ENCODE data around the gene CREB3L4.

CREB3L4 gene

GRCh38 chr1:153961421-153961820 lies 6.3 kb upstream of the CREB3L4 start:
- Mint-ChIP-seq H3K4me3 (peak overlapping the region; percentile 89), H3K9me3 (no peaks in the 10 kb centered on the region), H3K4me1 (ENCODE audit: low read depth) (peaks cover 62% of the 10 kb centered on the region), H3K27me3 (no peaks in the 10 kb centered on the region), H3K27ac (peak overlapping the region; percentile 93), H3K36me3 (ENCODE audit: low read depth) (peaks cover 72% of the 10 kb centered on the region)
- DNase-seq: no peak

- H3K27ac Mint-ChIP-seq: peak overlapping the region; percentile 93
- H3K4me1 Mint-ChIP-seq (ENCODE audit: low read depth): peaks cover 59% of the 10 kb centered on the region
- no peaks in the 10 kb centered on the region for H3K9me3 Mint-ChIP-seq
- DNase-seq: no peak
- peak overlapping the region; percentile 89 for H3K4me3 Mint-ChIP-seq
- peaks cover 74% of the 10 kb centered on the region for H3K36me3 Mint-ChIP-seq (ENCODE audit: low read depth)
- H3K27me3 Mint-ChIP-seq: no peaks in the 10 kb centered on the region
These were observed 5.3 kb upstream of the CREB3L4 start for GRCh38 chr1:153962088-153963029.

DNA sequence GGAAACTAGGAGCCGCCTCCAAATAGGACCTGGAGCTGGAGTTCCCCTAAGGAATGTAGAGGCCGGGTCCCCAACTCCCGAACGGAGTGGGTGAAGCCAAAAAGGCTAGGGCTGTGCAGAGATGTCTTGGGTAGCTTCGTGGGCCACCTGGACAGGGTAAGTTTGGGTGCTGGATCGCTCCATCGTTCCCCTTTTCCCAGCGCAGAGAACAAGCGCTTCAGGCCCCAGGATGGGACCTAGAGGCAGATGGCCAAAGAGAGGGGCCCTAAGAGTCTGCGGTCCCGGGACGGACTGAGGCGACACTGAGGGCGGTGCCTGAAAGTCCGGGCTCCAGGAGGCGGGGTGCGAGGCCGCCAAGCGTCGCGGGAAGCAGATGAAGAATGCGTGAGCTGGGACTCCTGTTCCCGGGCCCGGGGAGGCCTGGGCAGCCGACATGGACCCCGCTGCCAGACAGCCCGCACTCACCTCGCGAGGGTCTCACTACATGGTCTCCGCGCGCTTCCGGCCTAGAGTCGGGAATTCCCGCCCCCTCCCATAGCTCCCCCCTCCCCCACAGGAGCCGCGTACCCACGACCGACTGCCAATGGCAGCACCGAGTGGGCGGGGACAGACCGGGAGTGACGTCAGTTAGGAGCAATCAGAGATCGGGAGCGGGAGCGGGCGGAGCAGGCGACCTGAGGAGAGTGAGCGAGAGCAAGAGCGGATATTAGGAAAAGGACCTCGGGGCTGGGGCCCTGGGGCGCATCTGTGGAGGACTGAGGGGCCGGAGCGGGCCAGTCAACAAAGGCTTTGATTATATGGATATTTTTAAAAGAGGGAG lies 4.5 kb upstream of the CREB3L4 start, which contains the start of gene SLC39A1:
TSS of gene SLC39A1 (minus strand) at position 508 of the 820 bp plus-strand sequence. CDS start 822 bp downstream, outside the sequence.
- Mint-ChIP-seq H3K36me3 (ENCODE audit: low read depth) (peaks cover 67% of the 10 kb centered on the region), H3K27ac (peak within 1 kb of the TSS; percentile 93), H3K9me3 (no peaks in the 10 kb centered on the region), H3K27me3 (no peaks in the 10 kb centered on the region), H3K4me3 (peak within 1 kb of the TSS; percentile 89), H3K4me1 (ENCODE audit: low read depth) (peaks cover 66% of the 10 kb centered on the region)
- peak; percentile 96 for DNase-seq

DNA sequence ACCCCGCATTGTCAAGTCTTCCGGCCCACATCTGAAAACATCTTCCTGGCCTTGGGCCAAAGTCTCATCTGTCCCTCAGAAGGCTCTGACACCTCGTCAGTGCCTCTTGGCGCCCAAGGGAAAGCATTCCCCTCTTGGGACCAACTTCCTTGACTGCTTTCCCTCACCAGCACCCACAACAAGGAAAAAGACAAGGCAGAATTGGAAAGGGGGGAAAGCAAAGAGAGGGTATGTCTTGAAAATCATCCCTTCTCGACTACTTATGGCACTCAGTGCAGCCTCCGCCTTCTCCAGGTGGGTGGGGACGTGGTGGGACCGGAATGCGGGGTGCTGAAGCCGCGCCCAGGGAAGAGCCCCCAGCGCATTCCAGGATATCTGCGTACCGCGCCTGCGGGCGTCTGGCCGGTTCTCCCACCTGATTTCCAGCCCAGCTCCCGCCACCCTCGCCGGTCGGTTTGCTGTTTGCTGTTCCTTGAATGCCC lies 3.8 kb upstream of the CREB3L4 start:
- Mint-ChIP-seq H3K27me3 (no peaks in the 10 kb centered on the region), H3K9me3 (no peaks in the 10 kb centered on the region), H3K27ac (peak overlapping the region; percentile 93), H3K36me3 (ENCODE audit: low read depth) (peaks cover 65% of the 10 kb centered on the region), H3K4me3 (peak overlapping the region; percentile 89), H3K4me1 (ENCODE audit: low read depth) (peaks cover 68% of the 10 kb centered on the region)
- no peak for DNase-seq

- peaks cover 53% of the 10 kb centered on the region for H3K4me1 Mint-ChIP-seq (ENCODE audit: low read depth)
- H3K27me3 Mint-ChIP-seq: no peaks in the 10 kb centered on the region
- DNase-seq: no peak
- peak overlapping the region; percentile 90 for H3K4me3 Mint-ChIP-seq
- H3K27ac Mint-ChIP-seq: peak overlapping the region; percentile 95
- peaks cover 36% of the 10 kb centered on the region for H3K36me3 Mint-ChIP-seq (ENCODE audit: low read depth)
- H3K9me3 Mint-ChIP-seq: no peaks in the 10 kb centered on the region
These were observed 280 bp downstream of the CREB3L4 start for GRCh38 chr1:153968000-153968363.

DNA sequence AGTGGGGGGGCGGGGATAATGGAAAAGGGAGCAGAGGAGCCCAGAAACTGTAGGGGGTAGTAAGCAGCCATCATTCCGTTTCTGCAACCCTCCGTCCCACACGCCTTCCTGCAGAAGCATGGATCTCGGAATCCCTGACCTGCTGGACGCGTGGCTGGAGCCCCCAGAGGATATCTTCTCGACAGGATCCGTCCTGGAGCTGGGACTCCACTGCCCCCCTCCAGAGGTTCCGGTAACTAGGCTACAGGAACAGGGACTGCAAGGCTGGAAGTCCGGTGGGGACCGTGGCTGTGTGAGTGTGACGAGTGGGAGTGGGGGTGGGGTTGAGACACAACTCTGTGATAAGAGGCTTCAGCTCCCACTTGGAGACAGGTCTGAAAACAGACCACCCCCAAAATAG lies 706 bp downstream of the CREB3L4 start:
- Mint-ChIP-seq H3K4me1 (ENCODE audit: low read depth) (peaks cover 52% of the 10 kb centered on the region), H3K27me3 (no peaks in the 10 kb centered on the region), H3K36me3 (ENCODE audit: low read depth) (peaks cover 37% of the 10 kb centered on the region), H3K4me3 (peak overlapping the region; percentile 90), H3K27ac (peak overlapping the region; percentile 27), H3K9me3 (no peaks in the 10 kb centered on the region)
- no peak for DNase-seq

GRCh38 chr1:153968972-153969371 lies 1.3 kb downstream of the CREB3L4 start:
- Mint-ChIP-seq H3K9me3 (no peaks in the 10 kb centered on the region), H3K4me3 (no peak overlapping the region), H3K36me3 (ENCODE audit: low read depth) (peaks cover 41% of the 10 kb centered on the region), H3K4me1 (ENCODE audit: low read depth) (peaks cover 49% of the 10 kb centered on the region), H3K27ac (peak overlapping the region; percentile 27), H3K27me3 (no peaks in the 10 kb centered on the region)
- DNase-seq: no peak

DNA sequence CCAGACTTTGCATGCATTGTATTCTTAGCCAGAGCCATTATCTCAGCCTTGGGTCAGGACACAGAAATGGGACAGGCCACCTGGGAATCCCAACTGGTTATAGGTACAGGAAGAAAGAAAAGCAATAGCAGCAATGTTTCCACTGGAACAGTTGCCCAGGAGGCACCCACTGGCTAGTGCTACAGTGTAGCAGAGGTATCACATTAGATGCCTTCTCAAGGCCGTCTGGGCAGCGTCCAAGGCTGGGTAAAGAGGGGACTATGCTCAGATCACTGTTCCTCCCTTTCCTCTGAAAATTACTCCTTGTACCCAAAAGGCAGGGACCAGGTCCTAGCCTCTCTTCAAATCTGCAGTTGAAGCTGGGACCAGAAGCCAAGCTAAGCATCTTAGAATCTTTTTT lies 2.6 kb downstream of the CREB3L4 start:
- Mint-ChIP-seq H3K4me1 (ENCODE audit: low read depth) (peaks cover 51% of the 10 kb centered on the region), H3K27me3 (no peaks in the 10 kb centered on the region), H3K9me3 (no peaks in the 10 kb centered on the region), H3K36me3 (ENCODE audit: low read depth) (peaks cover 52% of the 10 kb centered on the region), H3K27ac (no peak overlapping the region), H3K4me3 (no peak overlapping the region)
- no peak for DNase-seq

DNA sequence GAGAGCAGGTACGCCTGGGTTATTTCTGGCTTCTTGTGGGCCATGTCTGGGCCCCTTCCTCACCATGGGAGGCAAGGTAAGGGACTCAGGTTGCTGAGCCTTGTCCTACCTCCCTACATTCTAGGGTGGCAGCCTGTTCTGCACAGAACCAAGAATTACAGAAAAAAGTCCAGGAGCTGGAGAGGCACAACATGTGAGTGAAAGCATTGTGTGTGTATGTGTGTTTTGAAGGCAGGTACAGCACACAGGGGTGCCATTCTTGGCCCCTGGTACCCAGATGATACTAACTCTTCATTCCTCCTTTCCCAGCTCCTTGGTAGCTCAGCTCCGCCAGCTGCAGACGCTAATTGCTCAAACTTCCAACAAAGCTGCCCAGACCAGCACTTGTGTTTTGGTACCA lies 5.4 kb downstream of the CREB3L4 start:
- no peak overlapping the region for H3K4me3 Mint-ChIP-seq
- peaks cover 57% of the 10 kb centered on the region for H3K36me3 Mint-ChIP-seq (ENCODE audit: low read depth)

GRCh38 chr1:153973525-153973924 lies 5.8 kb downstream of the CREB3L4 start:
- no peaks in the 10 kb centered on the region for H3K9me3 Mint-ChIP-seq
- DNase-seq: no peak
- H3K36me3 Mint-ChIP-seq (ENCODE audit: low read depth): peaks cover 60% of the 10 kb centered on the region
- H3K4me3 Mint-ChIP-seq: no peak overlapping the region
- H3K27ac Mint-ChIP-seq: peak overlapping the region; percentile 97
- no peaks in the 10 kb centered on the region for H3K27me3 Mint-ChIP-seq
- H3K4me1 Mint-ChIP-seq (ENCODE audit: low read depth): peaks cover 46% of the 10 kb centered on the region

More for the DNA sequence above, 5.4 kb downstream of the CREB3L4 start:
- H3K27ac Mint-ChIP-seq: peak overlapping the region; percentile 97
- H3K9me3 Mint-ChIP-seq: no peaks in the 10 kb centered on the region
- no peaks in the 10 kb centered on the region for H3K27me3 Mint-ChIP-seq
- no peak for DNase-seq
- peaks cover 46% of the 10 kb centered on the region for H3K4me1 Mint-ChIP-seq (ENCODE audit: low read depth)

GRCh38 chr1:153976819-153977249 lies 9.1 kb downstream of the CREB3L4 start:
- Mint-ChIP-seq H3K27me3 (no peaks in the 10 kb centered on the region), H3K4me1 (ENCODE audit: low read depth) (peaks cover 42% of the 10 kb centered on the region)

DNA sequence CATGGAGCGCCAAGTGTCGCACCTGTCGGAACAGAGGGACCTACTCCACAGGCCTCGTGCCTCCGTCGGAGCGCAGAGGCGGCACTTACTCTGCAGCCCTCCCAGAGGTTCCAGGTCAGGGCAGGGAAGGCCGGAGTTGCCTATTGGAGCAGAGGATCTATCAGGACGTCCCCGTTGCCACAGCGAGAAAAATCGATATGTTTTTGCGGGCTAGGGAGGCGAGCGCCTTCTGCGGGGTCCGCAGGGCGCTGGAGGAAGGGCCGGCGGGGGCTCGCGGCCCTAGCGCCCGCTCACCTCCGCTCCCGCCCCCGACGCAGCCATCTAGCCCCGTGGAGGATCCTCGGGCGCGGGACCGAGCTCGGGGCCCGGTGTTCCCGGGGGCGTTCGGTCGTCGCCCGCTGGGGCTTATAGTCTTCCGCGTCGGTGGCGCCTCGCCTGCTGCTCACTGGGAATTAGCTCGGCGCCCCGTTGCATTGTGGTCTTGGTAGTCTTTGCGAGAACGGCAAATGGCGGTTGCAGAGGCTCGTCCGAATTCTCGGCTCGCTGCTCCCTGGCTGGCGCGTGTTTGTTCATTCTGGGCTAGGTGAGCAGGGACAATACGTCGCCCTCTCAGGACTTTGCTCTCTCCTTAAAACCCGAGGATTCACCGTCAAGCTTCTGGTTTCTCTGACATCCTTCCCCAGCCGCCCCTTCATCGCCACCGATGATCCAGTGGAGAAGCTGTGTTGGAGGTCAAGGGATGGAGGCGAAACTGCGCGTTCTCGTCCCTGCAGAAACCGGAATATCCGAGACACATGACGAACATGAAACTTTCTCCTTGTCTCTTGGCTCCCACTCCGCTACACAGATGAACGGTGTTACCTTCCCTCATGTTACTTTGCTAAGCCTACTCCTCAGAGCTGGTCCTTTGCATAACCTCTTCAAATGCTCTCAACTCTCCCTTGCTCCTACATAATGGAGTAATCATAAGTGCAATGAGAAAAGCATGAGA lies 9.8 kb downstream of the CREB3L4 start, which contains the start of gene JTB:
TSS of gene JTB (minus strand) at position 425 of the 991 bp plus-strand sequence. CDS start at position 3, 422 bp downstream.
- H3K27me3 Mint-ChIP-seq: no peaks in the 10 kb centered on the region
- H3K9me3 Mint-ChIP-seq: no peaks in the 10 kb centered on the region
- peak; percentile 87 for DNase-seq
- peak within 1 kb of the TSS; percentile 97 for H3K27ac Mint-ChIP-seq
- peaks cover 35% of the 10 kb centered on the region for H3K4me1 Mint-ChIP-seq (ENCODE audit: low read depth)
- peak within 1 kb of the TSS; percentile 99 for H3K4me3 Mint-ChIP-seq
- peaks cover 61% of the 10 kb centered on the region for H3K36me3 Mint-ChIP-seq (ENCODE audit: low read depth)

More at GRCh38 chr1:153976819-153977249, 9.1 kb downstream of the CREB3L4 start:
- Mint-ChIP-seq H3K36me3 (ENCODE audit: low read depth) (peaks cover 65% of the 10 kb centered on the region), H3K4me3 (peak overlapping the region; percentile 99), H3K9me3 (no peaks in the 10 kb centered on the region), H3K27ac (peak overlapping the region; percentile 97)
- no peak for DNase-seq

- H3K36me3 Mint-ChIP-seq (ENCODE audit: low read depth): peaks cover 53% of the 10 kb centered on the region
- H3K4me1 Mint-ChIP-seq (ENCODE audit: low read depth): peaks cover 34% of the 10 kb centered on the region
- peak overlapping the region; percentile 99 for H3K4me3 Mint-ChIP-seq
- no peaks in the 10 kb centered on the region for H3K9me3 Mint-ChIP-seq
- no peak for DNase-seq
- peak overlapping the region; percentile 97 for H3K27ac Mint-ChIP-seq
- no peaks in the 10 kb centered on the region for H3K27me3 Mint-ChIP-seq
These were observed 10.7 kb downstream of the CREB3L4 start for GRCh38 chr1:153978274-153978909.

Measured in activated T-cell treated with anti-CD3 and anti-CD28 coated beads, Interleukin-2, amount 50 U/mL, for 24 hours (primary cell).